ENCODE measurements around the gene E2F2. TPM values are rescaled to one million over a fixed set of nuclear protein-coding genes. Genes with fewer than 3 reads are reported as not detected.

The E2F2 gene
- total and polyA plus RNA-seq, 2 of the 13 experiments (the other 11 are each of a cell fraction or from before 2014, with no cell fraction given), result 0.65 to 6.6 TPM

GRCh38 chr1:23556635-23557470 is 25.8 kb upstream of the E2F2 start:
- H3K4me3 ChIP-seq (replicated peaks in 1 of 3; ENCODE audit: insufficient read depth in 1 of 3, low read depth in 2 of 3, low read length in 3 of 3), result peak overlapping the region; percentile 73 to 98 (median 83)
- peak overlapping the region; percentile 97 for H3K9ac ChIP-seq (ENCODE audit: insufficient read depth, low read depth, low read length)
- no peak for FAIRE-seq
- in situ Hi-C loops (cut with HindIII; ENCODE audit: extremely low pct_ligation_motif_present, low pct_unique_long_range_greater_than_20kb), result no loop called here
- peaks cover 25% of the 10 kb centered on the region for H3K79me2 ChIP-seq (ENCODE audit: insufficient read depth, low read length)
- intact Hi-C loops (cut with micrococcal nuclease; ENCODE audit: unreplicated experiment), result loop anchor here (5.0 to 10.0 kb wide), 2 partner anchors 35 to 188 kb away; partner anchors contain the start of gene ELOA
- no TSS peak for BruUV-seq (replicated peaks)
- peaks cover 9% of the 10 kb centered on the region; the same call in 1 of the 2 replicates for H4K20me1 ChIP-seq (ENCODE audit: insufficient read depth, low read length)
- peak; percentile 75 for DNase-seq (ENCODE audit: low spot score)
- peak overlapping the region; percentile 95 for H3K4me2 ChIP-seq (ENCODE audit: low read depth, low read length)
- H3K9me3 ChIP-seq (ENCODE audit: low read length), result no peaks in the 10 kb centered on the region
- ChIA-PET POLR2A (interaction anchor here (1.0 to 6.0 kb wide), 11 partner anchors 8 to 80 kb away, joined by 3 to 54 read pairs (median 10); no protein-coding TSS in a partner anchor), CTCF (ENCODE audit: low intra/inter-chr PET ratio, low total read pairs) (no interaction called here)
- no peak for ATAC-seq
- no peaks in the 10 kb centered on the region; a peak in 1 of 5 replicates for H3K27me3 ChIP-seq (ENCODE audit: control insufficient read depth in 1 of 2, insufficient read depth in 2 of 2, low read length in 2 of 2)
- peaks cover 75% of the 10 kb centered on the region for H3K4me1 ChIP-seq (ENCODE audit: insufficient read depth, low read length)
- H3K27ac ChIP-seq (ENCODE audit: extremely low read length, insufficient read depth, low read length), result peak overlapping the region; percentile 98
- no peak overlapping the region for H2AFZ ChIP-seq (ENCODE audit: low read length)
- no peaks in the 10 kb centered on the region for H3K36me3 ChIP-seq (replicated peaks in 1 of 2; ENCODE audit: control insufficient read depth in 1 of 2, insufficient read depth in 2 of 2, low read length in 2 of 2)
- 52% methylated on average over 3 of the region's 4 CpGs for WGBS (ENCODE audit: low lambda C conversion rate)
- 0 out of 2 replicates have a peak, but pooled peaks have one; percentile 18 for TF ChIP-seq MAX (IDR thresholded peaks at IDR 0.05)
- no peak for TF ChIP-seq ZNF816 (CRISPR knock-in tag; IDR thresholded peaks at IDR 0.05; ENCODE audit: borderline replicate concordance)
- 0 out of 2 replicates have a peak, but pooled peaks have one; percentile 7 for TF ChIP-seq PAXIP1 (CRISPR knock-in tag; conservative IDR thresholded peaks at IDR 0.05)
- TF ChIP-seq POLR2G (IDR thresholded peaks at IDR 0.05; ENCODE audit: low read depth, low read length), result peak; percentile 66
- TF ChIP-seq ZNF414 (CRISPR knock-in tag; IDR thresholded peaks at IDR 0.05), result no peak
- TF ChIP-seq ATM (IDR thresholded peaks at IDR 0.05; ENCODE audit: borderline replicate concordance), result no peak
- TF ChIP-seq ZNF687 (CRISPR knock-in tag; IDR thresholded peaks at IDR 0.05), result peak; percentile 16; the same call in 1 of the 2 replicates
- TF ChIP-seq CHD4 (IDR thresholded peaks at IDR 0.05; ENCODE audit: borderline replicate concordance, low read length), result no peak
- TF ChIP-seq HDAC1 (CRISPR knock-in tag; IDR thresholded peaks at IDR 0.05), result no peak
- no peak for TF ChIP-seq ZNF713 (CRISPR knock-in tag; IDR thresholded peaks at IDR 0.05)
- TF ChIP-seq RBFOX2 (IDR thresholded peaks at IDR 0.05; ENCODE audit: low read depth, low read length), result peak; percentile 46; the same call in 1 of the 2 replicates
- TF ChIP-seq ZMYM2 (CRISPR knock-in tag; IDR thresholded peaks at IDR 0.05), result no peak
- TF ChIP-seq RBM22 (optimal IDR thresholded peaks at IDR 0.05; ENCODE audit: low read length), result peak; percentile 92
- peak; percentile 58 for TF ChIP-seq ATF7 (IDR thresholded peaks at IDR 0.05)
- no peak; the same call in 1 of the 2 replicates for TF ChIP-seq ATF7 (CRISPR knock-in tag; IDR thresholded peaks at IDR 0.05)

Data from HepG2 (cell line).